ENCODE results near the gene ATP5F1E. TPM values are rescaled to one million over a fixed set of nuclear protein-coding genes. Genes with fewer than 3 reads are reported as not detected.

The ATP5F1E gene
- total and polyA plus RNA-seq, 9 of the 15 experiments (the other 6 are each of a cell fraction or from before 2014, with no cell fraction given): 60.3 to 162 (median 113) TPM

DNA sequence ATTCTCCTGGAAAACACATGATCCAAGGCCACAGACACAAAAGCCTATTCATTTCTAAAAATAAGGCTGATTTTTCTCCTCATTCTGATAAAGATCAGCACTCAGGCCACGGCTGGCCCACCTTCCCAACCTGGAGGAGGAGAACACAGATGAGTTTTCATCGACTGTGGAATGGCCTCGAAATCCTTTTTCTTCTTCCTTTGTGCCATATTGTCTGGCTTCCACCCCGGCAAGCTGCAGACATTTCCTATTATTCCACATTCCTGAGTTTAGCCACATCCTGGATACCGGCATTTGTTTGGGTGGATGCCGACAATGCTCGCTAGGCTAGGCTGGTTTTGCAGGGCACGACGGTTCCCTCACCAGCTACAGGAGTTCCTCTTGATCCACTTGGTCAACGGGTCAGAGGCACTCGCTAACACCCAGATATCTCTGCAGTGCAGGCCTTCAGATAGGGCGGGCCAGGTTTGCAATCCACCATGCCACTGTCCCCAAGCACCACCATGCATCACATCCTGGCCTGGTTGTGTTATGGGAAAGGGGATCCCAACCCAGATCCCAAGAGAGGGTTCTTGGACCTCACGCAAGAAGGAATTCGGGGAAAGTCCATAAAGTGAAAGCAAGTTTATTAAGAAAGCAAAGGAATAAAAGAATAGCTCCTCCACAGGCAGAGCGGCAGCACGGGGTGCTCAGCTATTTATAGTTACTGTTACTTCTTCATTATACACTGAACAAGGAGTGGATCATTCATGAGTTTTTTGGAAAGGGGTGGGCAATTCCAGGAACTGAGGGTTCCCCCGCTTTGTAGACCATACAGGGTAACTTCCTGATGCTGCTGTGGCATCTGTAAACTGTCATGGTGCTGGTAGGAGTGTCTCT is 20.9 kb downstream of the ATP5F1E start (continued):
- TF ChIP-seq ZNF263 (CRISPR knock-in tag; IDR thresholded peaks at IDR 0.05; ENCODE audit: borderline replicate concordance) (peak; percentile 28; the same call in 1 of the 2 replicates), ZNF24 (IDR thresholded peaks at IDR 0.05) (no peak), ID3 (CRISPR knock-in tag; IDR thresholded peaks at IDR 0.05) (no peak), ID3 (tag; IDR thresholded peaks at IDR 0.05) (no peak), ZNF655 (CRISPR knock-in tag; IDR thresholded peaks at IDR 0.05) (no peak), NCOR1 (IDR thresholded peaks at IDR 0.05) (peak; percentile 41), ZBTB1 (CRISPR knock-in tag; IDR thresholded peaks at IDR 0.05; ENCODE audit: borderline replicate concordance, low read depth) (no peak), YBX1 (IDR thresholded peaks at IDR 0.05) (no peak), DPF2 (IDR thresholded peaks at IDR 0.05) (0 out of 2 replicates have a peak, but pooled peaks have one; percentile 47), TAL1 (IDR thresholded peaks at IDR 0.05) (peak; percentile 61; the same call in 1 of the 2 replicates), ZBTB49 (CRISPR knock-in tag; IDR thresholded peaks at IDR 0.05; ENCODE audit: borderline replicate concordance) (no peak), ZNF445 (CRISPR knock-in tag; IDR thresholded peaks at IDR 0.05; ENCODE audit: low read depth) (no peak), NFRKB (IDR thresholded peaks at IDR 0.05; ENCODE audit: low read depth) (peak; percentile 37; the same call in 1 of the 2 replicates), POU5F1 (IDR thresholded peaks at IDR 0.05; ENCODE audit: borderline replicate concordance, low read depth, low read length, partially characterized antibody) (no peak), EP400 (IDR thresholded peaks at IDR 0.05) (peak; percentile 40), HNRNPUL1 (IDR thresholded peaks at IDR 0.05; ENCODE audit: low read length) (no peak), NFE2 (IDR thresholded peaks at IDR 0.05; ENCODE audit: low read depth) (no peak)
